Measurements from ENCODE around the gene DPH3.

The DPH3 gene

GRCh38 chr3:16290827-16291196 lies 26.1 kb upstream of the DPH3 start:
- no peak for DNase-seq (ENCODE audit: low spot score)

- DNase-seq (ENCODE audit: low spot score): peak; percentile 63
Measured at GRCh38 chr3:16290007-16290826, 25.5 kb upstream of the DPH3 start.

GRCh38 chr3:16289144-16289889 lies 24.6 kb upstream of the DPH3 start:
- no peak for DNase-seq (ENCODE audit: low spot score)

GRCh38 chr3:16288664-16289063 lies 23.9 kb upstream of the DPH3 start:
- DNase-seq (ENCODE audit: low spot score): no peak

GRCh38 chr3:16286751-16287543 lies 22.2 kb upstream of the DPH3 start:
- DNase-seq (ENCODE audit: low spot score): no peak

- DNase-seq (ENCODE audit: low spot score): no peak
Measured at GRCh38 chr3:16286161-16286560, 21.4 kb upstream of the DPH3 start.

GRCh38 chr3:16284633-16285032 lies 19.9 kb upstream of the DPH3 start:
- DNase-seq (ENCODE audit: low spot score): no peak

GRCh38 chr3:16280671-16281070 lies 15.9 kb upstream of the DPH3 start:
- no peak for DNase-seq (ENCODE audit: low spot score)

- DNase-seq (ENCODE audit: low spot score): no peak
Measured at GRCh38 chr3:16279010-16279801, 14.5 kb upstream of the DPH3 start.

GRCh38 chr3:16277471-16277870 lies 12.7 kb upstream of the DPH3 start:
- DNase-seq (ENCODE audit: low spot score): peak; percentile 66

GRCh38 chr3:16273867-16274266 lies 9.1 kb upstream of the DPH3 start:
- DNase-seq (ENCODE audit: low spot score): no peak

- DNase-seq (ENCODE audit: low spot score): no peak
Measured at GRCh38 chr3:16272588-16272987, 7.8 kb upstream of the DPH3 start.

GRCh38 chr3:16270855-16271254 lies 6.1 kb upstream of the DPH3 start:
- no peak for DNase-seq (ENCODE audit: low spot score)

- no peak for DNase-seq (ENCODE audit: low spot score)
Measured at GRCh38 chr3:16266714-16267113, 2.0 kb upstream of the DPH3 start.

GRCh38 chr3:16265455-16265786 lies 678 bp upstream of the DPH3 start:
- DNase-seq (ENCODE audit: low spot score): no peak

GRCh38 chr3:16264174-16264707 lies 502 bp downstream of the DPH3 start:
- no peak for DNase-seq (ENCODE audit: low spot score)

GRCh38 chr3:16262174-16262573 lies 2.6 kb downstream of the DPH3 start:
- DNase-seq (ENCODE audit: low spot score): no peak

GRCh38 chr3:16260046-16260445 lies 4.7 kb downstream of the DPH3 start:
- no peak for DNase-seq (ENCODE audit: low spot score)

GRCh38 chr3:16258866-16259265 lies 5.9 kb downstream of the DPH3 start:
- DNase-seq (ENCODE audit: low spot score): no peak

GRCh38 chr3:16258177-16258576 lies 6.6 kb downstream of the DPH3 start:
- no peak for DNase-seq (ENCODE audit: low spot score)

GRCh38 chr3:16257309-16257708 lies 7.4 kb downstream of the DPH3 start:
- no peak for DNase-seq (ENCODE audit: low spot score)

GRCh38 chr3:16255726-16256125 lies 9.0 kb downstream of the DPH3 start:
- no peak for DNase-seq (ENCODE audit: low spot score)
